Stimulated activated CD8-positive, alpha-beta memory T cell treated with anti-CD3 and anti-CD28 coated beads, Interleukin-4, amount 100 ng/mL, for 1 hour (primary cell): Measurements from ENCODE around the gene ANO6.
"Not testable (repeated sequence)": the region's sequence is repeated elsewhere in the genome, so short reads cannot be mapped to it uniquely, and the experiment has no call there.

Source experiments
- DNase-seq, 2 donors: peaks; one replicate each; pipeline ENCODE4 v3.0.0-alpha.2; 2020; ENCODE audit warnings: low read depth in 2 of 2, low spot score in 1 of 2

Gene ANO6

DNA sequence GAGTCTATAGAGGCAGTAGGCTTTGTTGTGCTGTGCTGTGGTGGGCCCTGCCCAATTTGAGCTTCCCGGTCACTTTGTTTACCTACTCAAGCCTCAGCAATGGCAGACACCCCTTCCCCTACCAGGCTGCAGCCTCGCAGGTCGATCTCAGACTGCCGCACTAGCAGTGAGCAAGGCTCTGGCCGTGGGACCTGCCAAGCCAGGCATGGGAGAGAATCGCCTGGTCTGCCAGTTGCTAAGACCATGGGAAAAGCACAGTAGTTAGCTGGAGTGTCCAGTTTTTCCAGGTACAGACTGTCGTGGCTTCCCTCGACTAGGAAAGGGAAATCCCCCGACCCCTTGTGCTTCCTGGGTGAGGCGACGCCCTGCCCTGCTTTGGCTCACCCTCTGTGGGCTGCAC lies 26.3 kb downstream of the ANO6 start:
- DNase-seq = no peak

DNA sequence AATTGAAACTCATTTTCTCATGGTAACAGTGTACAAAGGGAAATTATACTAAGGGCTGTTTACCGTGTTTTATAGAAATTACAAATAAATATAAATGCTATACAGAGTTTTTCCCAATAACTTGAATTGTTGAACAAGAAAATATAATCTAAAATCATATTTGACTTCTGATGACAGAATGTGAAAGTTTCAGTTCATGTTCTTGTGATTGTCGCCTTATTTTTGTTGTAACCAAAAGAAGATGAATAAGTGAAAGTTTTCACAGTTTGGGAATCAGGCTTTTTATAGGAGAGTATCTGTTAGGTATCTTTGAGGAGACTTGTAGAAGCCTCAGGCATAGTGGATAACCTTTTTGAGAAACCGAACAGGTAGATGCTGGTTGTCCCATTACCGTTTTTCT lies 28.1 kb downstream of the ANO6 start:
- no peak for DNase-seq

GRCh38 chr12:45244561-45245343 lies 28.9 kb downstream of the ANO6 start:
- no peak for DNase-seq

DNA sequence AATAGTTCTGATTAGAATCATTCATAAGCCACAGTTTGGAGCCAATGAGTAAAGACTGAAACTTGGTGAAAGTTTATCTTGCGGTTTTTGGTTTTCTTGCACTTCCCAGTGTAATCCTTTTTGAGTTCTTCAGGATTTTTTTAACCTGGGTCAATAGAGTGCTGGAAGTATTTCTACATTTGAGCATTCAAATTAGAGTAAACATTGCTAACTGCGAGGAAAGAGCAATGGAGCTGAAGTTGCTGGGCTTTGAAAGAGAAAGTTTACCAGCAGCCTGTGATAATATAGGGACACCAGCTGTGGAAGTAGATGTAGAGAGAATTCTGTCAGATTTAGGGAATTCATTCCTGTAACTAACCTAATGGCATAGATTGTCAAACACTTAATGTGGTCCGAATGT lies 30.3 kb downstream of the ANO6 start:
- DNase-seq = no peak

DNA sequence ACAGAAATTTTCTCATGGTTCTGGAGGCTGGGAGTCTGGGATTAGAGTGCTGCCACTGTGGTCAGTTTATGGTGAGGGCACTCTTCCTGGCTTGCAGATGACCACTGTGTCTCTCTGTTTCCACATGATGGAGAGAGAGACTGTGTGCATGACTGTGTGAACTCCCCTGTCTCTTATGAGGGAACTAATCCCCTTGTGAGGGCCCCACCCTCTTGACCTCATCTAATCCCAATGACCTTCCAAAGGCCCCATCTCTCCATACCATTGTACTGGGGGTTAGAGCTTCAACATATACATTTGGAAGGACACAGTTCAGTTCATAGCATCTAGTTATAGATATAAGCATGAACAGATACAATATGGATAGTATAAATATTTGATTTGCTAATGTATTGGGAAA lies 31.7 kb downstream of the ANO6 start:
- no peak for DNase-seq

DNA sequence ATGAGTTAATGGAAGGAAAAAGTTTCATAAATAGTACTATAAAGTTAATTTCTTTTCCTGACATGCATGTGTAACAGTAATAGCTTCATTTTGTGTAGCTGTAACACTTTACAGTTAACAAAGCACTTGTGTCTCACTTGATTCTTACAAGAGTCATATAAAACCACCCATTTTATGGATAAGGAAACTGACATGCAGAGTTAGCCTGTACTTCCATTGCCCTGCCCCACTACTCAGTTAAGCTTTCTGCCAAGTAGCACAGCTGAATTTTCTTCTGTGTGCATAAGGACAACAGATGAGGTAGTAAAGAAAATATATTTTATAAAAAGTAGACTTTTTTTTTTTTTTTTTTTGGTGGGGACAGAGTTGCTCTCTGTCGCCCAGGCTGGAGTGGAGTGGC lies 32.2 kb downstream of the ANO6 start:
- no peak for DNase-seq

GRCh38 chr12:45254254-45254653 lies 38.4 kb downstream of the ANO6 start:
- no peak for DNase-seq

- no peak for DNase-seq
Measured at GRCh38 chr12:45256721-45257120, 40.8 kb downstream of the ANO6 start.

- DNase-seq = no peak
Measured at GRCh38 chr12:45257185-45257930, 41.5 kb downstream of the ANO6 start.

GRCh38 chr12:45259675-45260074 lies 43.8 kb downstream of the ANO6 start:
- DNase-seq = no peak

- DNase-seq = no peak
Measured at GRCh38 chr12:45260104-45260815, 44.4 kb downstream of the ANO6 start.

DNA sequence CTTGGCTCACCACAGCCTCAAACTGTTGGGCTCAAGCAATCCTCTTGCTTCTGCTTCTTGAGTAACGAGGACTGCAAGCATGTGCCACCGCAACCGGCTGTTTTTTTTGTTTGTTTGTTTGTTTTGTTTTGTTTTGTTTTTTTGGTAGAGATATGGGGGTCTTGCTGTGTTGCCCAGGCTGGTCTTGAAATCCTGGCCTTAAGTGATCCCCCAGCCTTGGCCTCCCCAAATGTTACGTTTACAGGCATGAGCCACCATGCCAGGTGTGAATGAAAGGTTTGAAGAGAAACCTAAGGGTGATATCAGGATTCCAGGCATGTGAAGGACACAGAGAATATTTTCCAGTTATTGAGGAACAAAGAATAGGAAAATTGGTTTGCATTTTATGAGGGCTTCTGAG lies 45.0 kb downstream of the ANO6 start:
- no peak for DNase-seq

- not testable (repeated sequence) for DNase-seq
Measured at GRCh38 chr12:45262185-45262584, 46.3 kb downstream of the ANO6 start.

- no peak for DNase-seq
Measured at GRCh38 chr12:45263587-45263986, 47.7 kb downstream of the ANO6 start.

DNA sequence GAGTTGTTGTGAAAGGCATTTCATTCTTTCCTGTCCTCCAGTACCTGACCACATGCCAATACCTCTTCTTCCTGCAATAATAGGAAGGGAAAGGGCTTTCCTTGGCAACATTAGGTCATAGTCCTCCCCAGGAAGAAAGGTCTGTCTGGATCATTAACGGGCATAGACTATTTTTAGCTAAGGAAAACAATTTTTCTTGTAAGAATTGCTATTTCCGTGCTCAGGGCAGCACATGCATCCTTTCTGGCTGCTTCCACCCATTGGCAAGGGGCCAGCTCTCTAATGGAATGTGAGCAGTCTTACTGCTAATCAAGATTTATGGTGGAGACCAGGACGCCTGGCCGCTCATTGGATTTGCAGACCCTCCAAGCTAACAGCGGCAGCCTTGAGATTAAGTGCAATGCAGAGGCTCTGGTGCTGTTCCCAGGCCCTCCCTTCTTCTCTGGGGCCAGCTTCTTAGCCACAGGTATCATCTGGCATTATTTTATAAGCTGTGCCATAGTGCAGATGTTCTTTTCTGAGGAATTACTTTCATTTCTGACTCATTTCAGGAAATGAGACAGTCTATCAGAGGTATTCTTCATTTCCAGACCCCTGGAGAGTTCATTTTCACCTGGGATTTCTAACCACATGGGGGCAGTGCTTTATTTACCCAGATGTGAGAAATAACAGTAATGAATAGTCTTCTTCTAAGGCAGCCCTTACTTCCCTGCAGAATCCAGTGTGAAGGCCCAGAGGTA lies 52.9 kb downstream of the ANO6 start:
- DNase-seq = no peak

DNA sequence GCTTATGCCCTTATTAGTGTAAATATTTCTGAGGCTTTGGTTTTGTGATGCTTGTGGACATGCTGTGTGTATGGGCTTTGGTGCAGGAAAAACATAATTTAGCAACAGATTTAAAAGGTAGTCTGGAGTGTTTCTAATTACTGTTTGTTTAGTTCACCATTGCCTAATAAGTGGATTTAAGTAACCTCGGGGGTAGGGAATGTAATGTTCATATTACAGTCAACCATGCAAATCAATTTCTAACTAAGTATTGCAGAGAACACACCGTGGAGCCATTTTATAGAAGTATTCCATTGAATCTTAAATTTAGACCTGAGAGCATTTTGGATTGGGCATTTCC lies 53.5 kb downstream of the ANO6 start:
- DNase-seq = no peak

DNA sequence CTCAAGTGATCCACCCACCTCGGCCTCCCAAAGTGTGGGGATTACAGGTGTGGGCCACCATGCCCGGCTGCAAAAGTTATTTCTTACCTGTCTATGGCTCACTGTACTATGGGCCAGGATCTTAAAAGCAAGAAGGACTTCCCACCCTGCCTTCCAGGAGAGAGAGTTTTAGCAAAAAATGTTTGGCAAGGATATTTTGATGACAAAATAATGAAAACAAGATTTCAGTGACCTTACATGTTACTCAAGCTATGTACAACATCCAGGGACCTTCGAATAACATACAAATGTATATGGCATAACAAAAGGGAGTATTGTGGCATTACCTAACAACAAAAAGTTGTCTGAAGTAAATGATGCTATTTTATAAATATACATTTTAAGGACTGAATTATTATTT lies 55.1 kb downstream of the ANO6 start:
- no peak for DNase-seq

- DNase-seq = no peak
Measured at GRCh38 chr12:45273717-45274271, 57.9 kb downstream of the ANO6 start.

GRCh38 chr12:45276154-45276755 lies 60.4 kb downstream of the ANO6 start:
- no peak for DNase-seq

DNA sequence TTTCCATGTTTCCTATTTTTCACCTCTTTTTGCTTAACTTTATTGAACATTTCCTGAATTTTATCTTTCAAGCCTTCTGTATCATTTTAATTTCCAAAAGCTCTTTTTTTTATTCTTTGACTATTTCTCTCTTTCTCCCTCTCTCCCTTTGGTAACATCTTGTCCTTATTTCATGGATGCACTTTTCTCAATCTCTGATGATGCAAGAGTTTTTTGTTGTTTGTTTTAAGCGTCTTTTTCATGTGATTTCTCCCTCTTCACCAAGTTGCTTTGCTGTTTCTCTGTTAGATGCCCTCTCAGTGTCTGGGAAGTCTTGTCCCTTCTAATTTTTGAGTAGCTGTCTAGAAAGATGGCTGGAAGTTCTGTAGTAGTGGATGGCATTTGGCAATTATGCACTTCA lies 62.6 kb downstream of the ANO6 start:
- DNase-seq = no peak
